MV-4-11 (cell line): ENCODE data around the gene GPR146.

Source experiments
- DNase-seq: peaks from one replicate; lab custom pipeline; 2025; lab: John Stamatoyannopoulos, UW

GPR146 gene

GRCh38 chr7:1092806-1093501, 48.6 kb downstream of the GPR146 start:
- DNase-seq, result no peak

- DNase-seq, result no peak
Observed at GRCh38 chr7:1093502-1093843, 49.1 kb downstream of the GPR146 start.

GRCh38 chr7:1093916-1094508, 49.7 kb downstream of the GPR146 start:
- DNase-seq, result no peak

- DNase-seq, result no peak
Observed at GRCh38 chr7:1094870-1095269, 50.5 kb downstream of the GPR146 start.

GRCh38 chr7:1095621-1096155, 51.3 kb downstream of the GPR146 start:
- no peak for DNase-seq

- no peak for DNase-seq
Observed at GRCh38 chr7:1096156-1097119, 52.1 kb downstream of the GPR146 start.

- DNase-seq, result no peak
Observed at GRCh38 chr7:1097120-1097504, 52.8 kb downstream of the GPR146 start.

DNA sequence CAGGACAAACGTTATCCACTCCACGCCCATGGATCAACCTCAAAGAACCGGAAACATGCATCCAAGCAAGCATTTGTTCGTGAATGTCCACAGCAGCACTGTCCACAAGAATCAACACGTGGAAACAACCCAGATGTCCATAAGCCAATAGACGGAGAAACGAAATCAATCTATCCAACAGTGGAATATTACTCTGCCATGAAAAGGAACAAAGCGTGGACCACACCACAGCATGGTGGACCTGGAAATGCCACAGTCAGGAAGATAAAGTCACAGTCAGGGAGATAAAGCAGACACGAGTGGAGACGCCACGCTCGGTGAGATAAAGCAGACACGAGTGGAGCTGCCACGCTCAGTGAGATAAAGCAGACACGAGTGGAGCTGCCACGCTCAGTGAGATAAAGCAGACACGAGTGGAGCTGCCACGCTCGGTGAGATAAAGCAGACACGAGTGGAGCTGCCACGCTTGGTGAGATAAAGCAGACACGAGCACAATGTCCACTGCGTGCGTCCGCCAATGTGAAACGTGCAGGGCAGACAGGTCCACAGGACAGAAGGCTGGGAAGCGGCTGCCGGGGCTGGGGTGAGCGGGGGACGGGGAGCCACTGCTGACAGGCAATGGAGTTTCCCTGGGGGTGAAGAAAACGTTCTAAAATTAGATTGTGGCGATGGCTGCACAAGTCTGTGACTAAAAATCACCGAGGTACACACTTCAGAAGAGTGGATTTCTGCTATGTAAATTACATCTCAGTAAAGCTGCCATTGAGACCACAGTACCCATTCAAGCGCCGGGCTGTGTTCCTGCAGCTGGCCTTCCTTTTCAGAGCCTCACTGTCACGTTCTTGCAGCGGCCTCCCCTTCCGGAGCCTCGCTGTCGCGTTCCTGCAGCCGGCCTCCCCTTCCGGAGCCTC, 54.2 kb downstream of the GPR146 start:
- DNase-seq, result no peak

- DNase-seq, result no peak
Observed at GRCh38 chr7:1099154-1099542, 54.8 kb downstream of the GPR146 start.

- no peak for DNase-seq
Observed at GRCh38 chr7:1099637-1100036, 55.3 kb downstream of the GPR146 start.

GRCh38 chr7:1100386-1100785, 56.0 kb downstream of the GPR146 start:
- no peak for DNase-seq

DNA sequence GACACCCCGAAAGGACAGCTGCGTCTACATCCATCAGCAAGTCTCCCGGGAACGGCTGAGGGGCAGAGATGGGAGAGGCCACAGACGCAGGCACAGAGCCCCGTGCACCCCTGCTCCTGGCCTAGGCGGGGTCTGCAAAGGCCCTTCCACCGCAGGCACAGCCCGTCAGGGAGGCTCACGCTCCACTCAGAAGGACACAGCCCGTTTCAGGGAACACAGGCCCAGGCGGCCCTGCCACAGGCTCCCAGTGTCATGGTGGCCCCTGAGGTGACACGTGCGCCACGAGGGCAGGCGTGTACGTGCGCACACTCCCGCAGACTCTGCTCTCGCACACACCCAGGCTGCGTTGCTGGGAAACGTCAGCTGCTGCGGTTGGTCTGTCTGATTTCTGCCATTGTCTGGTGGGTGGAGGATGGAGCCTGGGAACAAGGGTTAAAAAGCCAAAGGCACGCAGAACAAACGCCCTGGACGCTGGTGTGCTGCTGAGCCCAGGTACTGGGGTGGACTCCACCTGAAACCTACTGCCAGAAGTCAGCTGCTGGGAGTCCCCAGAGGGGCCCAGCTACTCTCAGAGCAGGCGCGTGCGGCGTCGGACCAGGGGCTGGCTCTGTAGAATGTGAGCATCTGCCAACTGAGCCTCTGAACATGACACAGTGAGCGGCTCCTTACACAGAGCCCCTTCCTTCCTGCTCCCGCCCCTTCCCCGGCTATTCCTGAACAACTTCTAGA, 56.7 kb downstream of the GPR146 start:
- no peak for DNase-seq

- DNase-seq, result no peak
Observed at GRCh38 chr7:1101563-1102431, 57.5 kb downstream of the GPR146 start.

- peak; percentile 82 for DNase-seq
Observed at GRCh38 chr7:1103009-1103788, 58.9 kb downstream of the GPR146 start.

- DNase-seq, result no peak
Observed at GRCh38 chr7:1103789-1104515, 59.6 kb downstream of the GPR146 start.

GRCh38 chr7:1104516-1105179, 60.3 kb downstream of the GPR146 start:
- no peak for DNase-seq

GRCh38 chr7:1105189-1105588, 60.8 kb downstream of the GPR146 start:
- DNase-seq, result no peak
